HG03108 (cell line): ENCODE results near the gene GATA3.

Experiments used
- ATAC-seq: cut with Tn5 transposase; IDR thresholded peaks from one replicate; pipeline ENCODE4 v1.9.1; 2021; ENCODE audit warnings: moderate library complexity; ENCODE audit not compliant: unreplicated experiment

The GATA3 gene

DNA sequence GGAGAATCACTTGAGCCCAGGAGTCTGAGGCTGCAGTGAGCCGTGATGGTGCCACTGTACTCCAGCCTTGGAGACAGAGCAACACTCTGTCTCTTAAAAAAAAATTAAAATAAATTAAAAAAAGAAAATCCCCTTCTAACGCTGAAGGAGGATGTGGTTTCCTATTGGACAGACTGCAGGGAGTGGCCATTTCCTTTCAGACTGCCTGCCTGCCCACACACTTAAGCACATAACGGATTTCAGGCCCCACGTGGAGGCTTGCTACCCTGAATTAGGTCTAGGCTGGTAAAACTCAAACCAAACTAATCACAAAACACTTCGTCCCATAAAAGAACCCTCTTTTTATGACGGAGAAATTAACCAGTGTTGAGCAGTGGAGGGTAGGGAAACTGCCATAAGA lies 34.0 kb downstream of the GATA3 start:
- no peak for ATAC-seq

DNA sequence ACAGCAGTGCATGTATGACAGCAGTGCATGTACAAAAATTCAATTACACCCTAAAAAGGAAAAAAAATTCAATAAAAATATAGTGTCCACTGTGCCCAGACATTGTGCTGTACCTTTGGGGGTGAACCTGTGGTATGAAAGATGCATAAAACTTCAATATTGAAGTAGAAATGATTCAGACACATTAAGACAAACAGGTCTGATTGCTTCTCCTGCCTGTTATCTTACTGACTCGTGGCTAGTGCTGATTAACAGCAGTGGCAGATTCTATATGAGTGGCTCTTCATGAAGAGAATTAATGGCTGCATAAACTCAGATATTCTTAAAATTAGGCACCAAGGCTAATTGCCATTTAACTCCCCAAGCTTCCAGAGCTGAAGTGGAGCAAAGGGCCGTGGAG lies 37.9 kb downstream of the GATA3 start:
- ATAC-seq: no peak

DNA sequence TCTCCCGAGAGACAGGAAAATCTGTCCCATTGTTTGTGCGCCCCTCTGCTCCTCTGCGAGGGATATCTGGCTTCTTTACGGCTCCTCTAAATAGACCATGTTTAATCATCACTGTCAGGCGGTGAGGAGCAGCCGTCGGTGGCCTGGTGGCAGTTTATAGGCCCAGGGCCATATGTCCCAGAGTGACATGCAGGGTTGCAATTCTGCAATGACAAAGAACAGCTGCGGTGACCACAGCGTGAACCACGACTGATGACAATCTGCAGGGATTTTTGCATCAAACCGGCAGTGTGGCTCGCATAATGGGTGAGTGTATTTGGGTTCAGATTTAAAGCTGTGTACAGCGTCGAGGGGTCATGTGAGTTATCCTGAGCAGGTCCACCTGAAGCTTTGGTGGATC lies 41.5 kb downstream of the GATA3 start:
- ATAC-seq: no peak

DNA sequence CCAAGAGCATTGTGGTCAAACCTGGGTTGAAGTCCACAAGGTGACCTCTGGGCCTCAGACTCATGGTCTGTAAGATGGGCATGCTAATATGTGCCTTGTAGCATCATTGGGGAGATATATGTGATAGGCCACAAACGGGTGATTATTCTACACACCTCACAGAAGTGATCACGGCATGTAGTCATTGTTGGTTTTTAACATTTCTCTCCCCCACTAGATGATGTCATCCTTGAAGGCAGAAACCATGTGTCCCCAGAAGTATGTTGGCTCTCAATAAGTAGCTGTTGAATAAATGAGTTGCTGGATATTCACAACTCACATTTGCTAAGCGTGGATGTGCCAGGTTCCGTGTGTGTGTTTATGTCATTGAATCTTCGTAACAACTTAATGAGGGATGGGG lies 42.4 kb downstream of the GATA3 start:
- no peak for ATAC-seq

DNA sequence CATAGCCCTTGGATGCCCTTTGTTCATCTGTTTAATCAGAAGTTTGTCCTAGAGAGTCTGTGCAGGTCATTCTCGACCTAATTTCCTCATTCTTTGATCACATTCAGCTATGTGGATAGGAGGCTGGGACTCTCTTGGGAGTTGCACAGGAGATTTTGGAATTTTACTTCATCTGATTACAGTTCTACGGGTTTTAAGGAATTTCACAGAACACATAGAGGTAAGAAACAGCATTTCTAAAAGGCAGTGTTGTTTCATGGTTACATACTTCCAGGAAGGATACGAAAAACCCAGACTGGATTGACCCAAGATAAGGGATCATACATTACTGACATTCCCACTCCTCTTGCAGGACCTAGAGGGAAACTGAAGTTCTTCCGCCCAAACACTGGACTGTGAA lies 45.9 kb downstream of the GATA3 start:
- ATAC-seq: no peak

DNA sequence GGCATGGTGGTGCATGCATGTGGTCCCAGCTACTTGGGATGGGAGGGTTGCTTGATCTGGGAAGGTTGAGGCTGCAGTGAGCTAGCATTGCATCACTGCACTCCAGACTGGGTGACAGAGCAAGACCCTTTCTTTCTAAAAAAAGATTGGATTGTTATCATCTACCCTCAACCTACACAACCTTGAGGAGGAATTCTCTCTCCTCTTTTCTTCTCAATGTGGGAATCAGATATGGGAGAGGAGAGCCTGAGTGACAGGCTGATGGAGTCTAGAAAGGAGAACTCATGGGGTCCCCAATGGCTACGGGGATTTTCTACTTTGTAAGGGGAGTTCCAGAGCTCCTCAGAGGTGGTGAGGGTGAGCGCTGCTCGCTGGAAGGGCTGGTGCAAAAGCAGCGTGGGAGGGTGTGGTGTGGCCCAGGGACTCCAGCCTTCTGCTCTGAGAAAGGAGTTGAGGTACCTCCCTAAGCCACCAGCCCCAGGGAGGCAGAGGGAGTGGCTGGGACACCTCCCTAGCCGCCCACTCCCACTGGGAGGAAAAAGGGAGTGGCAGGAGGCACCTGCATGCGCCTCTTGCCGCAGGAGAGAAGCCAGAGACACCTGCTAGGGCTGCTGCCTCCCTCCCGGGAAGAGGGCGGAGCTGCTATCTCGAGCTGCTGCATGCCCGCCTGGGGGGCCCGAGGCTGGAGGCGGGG lies 48.4 kb downstream of the GATA3 start:
- no peak for ATAC-seq

DNA sequence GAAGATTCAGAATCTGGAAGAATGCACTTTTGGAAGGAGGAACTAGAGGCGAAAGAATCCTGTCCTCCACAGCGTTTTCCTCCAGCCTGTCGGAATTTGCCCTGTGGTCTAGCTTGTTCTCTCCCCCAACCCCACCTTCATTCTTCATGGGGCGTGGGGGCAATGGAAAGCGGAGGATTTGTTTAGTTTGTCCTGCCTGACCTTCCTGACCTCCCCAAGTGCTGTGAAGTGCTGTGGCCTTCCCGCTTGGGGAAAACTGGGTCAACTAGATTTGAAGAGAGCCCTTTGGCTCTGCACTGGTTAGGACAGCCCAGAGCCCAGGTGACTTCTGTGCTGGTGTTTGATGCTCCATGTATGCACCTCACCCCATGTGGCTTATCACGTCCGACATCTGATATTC lies 49.1 kb downstream of the GATA3 start:
- ATAC-seq: no peak

DNA sequence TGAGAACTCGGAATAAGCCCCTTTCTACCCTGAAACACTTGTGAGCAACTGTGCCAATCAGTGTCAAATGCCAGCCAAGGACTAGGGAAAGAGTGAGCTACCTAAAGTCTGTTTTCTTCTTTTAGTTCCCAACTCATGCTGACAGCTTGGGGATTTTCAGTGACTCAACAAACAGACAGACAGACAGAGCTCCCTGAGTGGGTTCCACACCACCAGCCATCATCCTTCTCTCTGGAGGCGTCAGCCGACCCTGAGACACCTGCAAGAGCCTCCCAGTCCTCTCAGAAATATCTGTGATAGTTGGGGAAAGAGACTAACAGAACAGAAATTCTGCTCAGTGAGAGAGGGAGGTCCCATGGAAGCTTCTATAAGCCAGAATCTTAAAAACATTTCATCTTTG lies 49.5 kb downstream of the GATA3 start:
- ATAC-seq: no peak

DNA sequence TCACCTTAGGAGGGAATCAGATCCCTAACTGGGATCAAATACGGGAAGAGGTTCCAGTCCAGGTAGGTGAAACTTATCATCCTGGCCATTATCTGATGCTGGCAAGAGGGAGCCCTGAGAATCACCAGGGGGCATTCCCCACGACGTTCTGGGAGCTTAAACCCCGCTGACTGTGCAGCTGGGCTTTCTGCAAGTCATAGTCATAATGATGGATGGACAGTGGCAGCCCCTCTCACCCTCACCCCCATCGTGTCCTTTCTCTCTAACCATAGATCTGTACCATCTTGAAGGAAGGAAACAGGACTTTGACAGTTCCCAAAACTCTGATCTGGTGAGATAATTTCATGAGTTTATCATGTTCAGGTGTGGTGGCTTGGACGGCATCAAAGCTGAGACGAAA lies 50.2 kb downstream of the GATA3 start:
- no peak for ATAC-seq

DNA sequence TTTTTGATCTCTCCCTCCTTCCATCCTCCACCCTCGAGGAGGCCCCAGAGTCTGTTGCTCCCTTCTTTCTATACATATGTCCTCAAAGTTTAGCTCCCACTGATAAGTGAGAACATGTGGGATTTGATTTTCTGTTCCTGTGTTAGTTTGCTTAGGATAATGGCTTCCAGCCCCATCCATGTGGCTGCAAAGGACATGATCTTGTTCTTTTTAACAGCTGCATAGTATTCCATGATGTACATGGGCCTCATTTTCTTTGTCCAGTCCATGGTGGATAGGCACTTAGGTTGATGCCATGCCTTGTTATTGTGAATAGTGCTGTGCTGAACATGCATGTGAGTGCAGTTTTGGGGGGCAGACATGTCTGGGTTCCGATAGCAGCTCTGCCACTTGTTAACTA lies 51.4 kb downstream of the GATA3 start:
- ATAC-seq: no peak

DNA sequence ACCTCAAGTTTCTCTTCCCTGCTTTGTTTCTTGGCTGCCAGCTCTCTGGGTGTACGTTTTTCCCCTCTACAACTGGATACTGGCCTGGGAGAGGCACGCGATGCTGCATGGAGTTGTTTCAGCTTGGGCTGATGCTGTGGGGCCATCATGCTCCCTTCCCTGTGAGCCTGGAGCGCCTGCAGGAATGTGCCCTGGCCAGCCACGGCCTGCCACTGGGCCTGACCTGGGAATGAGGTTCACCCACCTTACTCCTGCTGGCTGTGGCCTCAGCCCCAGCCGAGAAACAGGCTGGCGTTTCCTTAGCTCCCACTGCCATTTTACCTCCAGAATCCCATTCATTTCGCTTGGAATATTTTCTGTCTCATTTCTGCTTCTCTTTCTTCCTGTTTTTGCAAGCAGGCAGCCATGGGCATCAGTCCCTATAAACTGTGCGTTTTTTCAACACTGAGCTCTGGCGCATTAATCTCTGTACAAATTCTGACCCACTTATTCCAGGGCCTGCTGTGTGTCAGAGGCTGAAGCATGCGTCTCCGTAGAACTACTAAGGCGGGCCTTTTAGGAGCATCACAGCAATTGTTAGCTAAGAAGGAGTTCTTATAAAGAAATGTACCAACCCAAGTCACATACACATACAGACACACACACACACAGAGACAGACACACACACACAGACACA lies 57.9 kb downstream of the GATA3 start:
- no peak for ATAC-seq

DNA sequence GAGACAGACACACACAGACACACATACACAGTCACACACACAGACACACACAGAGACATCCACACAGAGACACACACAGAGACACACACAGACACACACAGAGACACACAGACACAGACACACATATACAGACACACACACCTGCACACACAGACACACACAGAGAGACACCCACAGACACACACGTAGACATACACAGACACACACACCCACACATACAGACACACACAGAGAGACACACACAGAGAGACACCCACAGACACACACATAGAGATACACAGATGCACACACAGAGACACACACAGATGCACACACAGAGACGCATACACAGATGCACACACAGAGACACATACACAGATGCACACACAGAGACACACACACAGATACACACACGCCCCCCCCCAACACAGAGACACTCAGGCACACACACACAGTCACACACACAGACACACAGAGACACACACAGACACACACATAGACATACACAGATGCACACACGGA lies 58.5 kb downstream of the GATA3 start:
- ATAC-seq: no peak

DNA sequence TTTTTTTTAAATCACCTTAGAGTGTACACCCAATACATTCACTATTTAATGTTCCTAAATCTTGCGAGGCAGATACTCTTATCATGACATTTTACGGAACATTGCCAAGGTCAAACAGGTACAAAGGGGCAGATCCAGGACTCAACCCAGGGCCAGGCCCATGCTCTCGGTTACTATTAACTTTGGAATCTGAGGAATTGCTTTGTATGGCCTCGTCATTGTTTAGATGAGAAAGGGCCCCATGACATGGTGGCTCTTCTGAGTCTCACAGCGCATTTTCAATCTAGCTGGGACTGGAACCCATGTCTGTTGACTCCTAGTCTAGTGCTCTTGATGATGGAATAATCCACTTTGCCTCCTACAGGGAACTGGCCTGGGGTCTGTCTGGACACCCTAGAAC lies 59.1 kb downstream of the GATA3 start:
- no peak for ATAC-seq

DNA sequence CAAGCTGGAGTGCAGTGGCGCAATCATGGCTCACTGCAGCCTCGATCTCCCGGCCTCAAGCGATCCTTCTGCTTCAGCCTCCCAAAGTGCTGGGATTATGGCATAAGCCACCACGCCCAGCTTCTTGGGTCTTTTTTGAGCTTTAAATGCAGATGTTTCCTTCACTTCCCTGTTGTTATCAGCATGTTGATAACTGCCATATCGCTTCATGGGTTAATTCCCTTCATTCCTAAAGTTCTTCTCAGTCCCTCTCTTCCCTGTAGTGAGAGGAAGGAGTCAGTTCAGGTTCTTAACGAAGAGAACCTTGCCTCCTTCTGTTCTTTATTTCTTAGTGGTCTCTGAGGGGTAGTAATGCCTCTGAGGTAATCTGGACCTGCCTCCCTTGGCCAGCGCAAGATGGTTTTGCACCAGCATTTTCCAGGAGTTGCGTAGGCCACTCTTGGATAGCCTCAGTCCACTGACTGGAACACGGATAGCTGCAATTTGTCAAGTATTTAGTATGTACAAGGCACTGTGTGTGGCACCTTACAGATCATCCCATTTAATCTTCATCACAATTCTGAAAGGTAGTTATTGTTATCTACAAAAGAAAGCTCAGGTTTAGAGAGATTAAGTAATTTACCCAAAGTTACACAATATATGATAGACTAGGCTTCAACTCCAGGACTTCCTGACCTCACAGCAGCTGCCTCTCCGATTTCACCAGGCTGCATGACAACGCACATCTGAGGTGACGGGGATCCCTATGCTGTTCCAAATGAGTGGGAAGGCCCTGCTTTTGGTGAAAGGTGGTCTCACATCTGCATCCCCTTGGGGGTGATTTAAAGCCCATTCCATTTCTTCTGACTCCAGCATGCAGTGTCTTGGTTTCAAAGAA lies 60.5 kb downstream of the GATA3 start:
- no peak for ATAC-seq

DNA sequence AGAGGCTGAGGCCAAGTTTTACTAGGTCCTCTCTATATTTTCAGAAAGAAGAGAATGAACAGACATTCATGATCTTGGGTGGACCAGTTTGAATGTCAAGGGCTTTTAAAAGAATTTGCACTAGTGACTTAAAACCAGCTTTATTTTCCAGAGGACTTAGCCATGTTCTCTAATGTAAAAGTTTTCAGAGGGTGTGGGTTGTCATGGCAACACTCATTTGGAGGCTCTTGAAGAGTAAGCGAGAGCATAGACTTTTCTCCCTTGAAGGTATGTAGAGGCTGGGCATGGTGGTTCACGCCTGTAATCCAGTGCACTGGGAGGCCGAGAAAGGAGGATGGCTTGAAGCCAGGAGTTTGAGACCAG lies 61.1 kb downstream of the GATA3 start:
- no peak for ATAC-seq

DNA sequence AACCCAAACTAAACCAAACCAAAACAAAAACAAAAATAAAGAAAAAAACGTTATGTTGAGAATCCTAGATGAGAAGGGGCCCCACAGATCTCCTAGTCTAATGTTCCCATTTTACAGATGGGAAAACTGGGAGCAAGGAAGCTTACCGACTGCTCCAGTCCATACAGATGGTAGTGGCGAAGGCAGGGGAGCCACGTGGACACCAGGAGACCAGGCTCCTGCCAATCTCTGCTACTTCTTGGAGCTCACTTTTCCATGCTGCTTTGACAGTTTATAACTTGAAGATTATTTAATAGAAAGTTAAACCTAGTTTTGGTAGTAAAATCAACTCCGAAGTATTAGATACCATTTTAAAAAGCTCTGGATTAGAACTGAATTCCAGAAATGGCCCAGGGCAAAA lies 62.0 kb downstream of the GATA3 start:
- no peak for ATAC-seq

DNA sequence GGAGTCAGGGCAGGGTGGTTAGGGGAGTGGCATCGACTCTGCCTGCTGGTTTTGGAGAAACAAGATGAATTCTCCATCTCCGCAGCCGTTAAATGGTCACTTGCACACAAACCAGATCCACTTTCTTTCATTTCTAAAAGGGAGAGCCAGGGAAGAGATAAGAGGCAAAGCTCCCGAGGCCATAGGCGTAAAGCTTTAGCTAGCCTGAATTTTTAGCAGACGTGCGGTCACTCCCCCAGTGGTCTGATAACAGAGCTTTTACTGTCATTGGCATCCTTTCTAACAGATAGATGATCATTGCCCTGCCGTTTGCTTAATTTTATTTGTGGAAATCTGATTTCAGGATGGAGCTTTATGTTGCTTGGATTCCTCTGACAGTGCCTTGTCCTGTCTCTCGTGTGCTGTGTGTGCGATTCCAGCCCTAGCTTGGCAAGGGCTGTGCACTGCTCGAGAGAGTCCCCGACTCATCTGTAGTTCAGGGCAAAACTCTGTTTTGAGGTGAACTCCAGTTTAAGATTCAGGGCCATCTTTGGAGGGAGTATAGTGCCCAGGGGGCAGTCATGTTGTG lies 62.5 kb downstream of the GATA3 start:
- no peak for ATAC-seq

DNA sequence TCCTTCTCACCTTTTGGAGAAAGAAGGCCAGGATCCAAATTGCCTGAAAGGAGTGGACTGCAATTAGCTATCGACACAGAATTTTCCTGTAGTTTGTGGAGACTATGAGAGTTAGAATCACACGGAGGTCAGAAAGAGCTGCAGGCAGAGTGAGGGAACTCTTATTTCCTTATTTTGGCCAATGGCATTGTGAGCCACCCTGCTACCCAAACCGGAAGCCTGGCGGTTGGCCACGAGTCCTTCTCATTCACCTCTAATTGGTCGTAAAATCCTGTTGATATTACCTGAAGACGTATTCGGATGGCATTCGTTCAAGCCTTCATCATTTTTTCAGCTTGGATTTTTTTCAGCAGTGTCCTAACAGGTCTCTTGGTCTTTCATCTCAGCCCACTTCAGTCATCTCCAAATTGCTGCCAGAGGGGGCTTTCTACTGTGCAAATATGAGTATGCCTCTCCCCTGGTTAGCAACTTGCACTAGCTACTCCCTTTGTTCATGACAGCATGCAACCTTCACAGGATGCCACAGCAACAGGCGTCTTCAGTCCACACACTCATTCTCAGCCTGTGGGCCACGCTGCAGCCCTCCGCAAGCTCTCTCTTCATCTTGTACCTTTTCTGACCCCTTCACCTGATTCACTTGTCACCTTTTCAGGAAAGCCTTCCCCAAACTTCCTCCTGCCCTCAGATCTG lies 66.9 kb downstream of the GATA3 start:
- no peak for ATAC-seq

DNA sequence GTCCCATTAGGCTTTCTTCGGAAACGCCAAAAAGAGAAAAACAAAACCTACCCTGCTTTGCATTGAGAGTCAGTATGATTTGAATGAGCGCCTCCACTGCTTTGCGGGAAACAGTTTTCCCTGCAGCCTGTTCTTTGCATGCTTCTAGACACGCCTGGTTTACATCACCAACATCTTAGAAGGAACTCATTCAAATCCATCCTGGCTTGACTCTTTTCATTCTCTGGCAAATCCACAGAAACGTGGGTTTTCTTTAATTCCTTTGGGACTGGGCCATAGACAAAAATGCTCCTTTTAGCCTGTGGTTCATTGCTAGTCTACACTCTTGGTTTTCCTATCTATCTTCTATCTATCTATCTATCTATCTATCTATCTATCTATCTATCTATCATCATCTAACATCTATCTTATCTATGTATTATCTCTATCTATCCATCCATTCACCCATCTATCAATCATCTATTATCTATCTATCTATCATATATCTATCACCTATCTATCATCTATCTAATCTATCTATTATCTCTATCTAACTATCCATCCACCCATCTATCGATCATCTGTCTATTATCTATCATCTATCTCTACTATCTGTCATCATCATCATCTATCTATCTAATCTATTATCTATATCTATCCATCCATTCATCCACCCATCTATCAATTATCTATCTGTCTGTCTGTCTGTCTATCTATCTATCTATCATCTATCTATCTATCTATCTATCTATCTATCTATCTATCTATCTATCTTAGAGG lies 68.3 kb downstream of the GATA3 start:
- ATAC-seq: no peak

DNA sequence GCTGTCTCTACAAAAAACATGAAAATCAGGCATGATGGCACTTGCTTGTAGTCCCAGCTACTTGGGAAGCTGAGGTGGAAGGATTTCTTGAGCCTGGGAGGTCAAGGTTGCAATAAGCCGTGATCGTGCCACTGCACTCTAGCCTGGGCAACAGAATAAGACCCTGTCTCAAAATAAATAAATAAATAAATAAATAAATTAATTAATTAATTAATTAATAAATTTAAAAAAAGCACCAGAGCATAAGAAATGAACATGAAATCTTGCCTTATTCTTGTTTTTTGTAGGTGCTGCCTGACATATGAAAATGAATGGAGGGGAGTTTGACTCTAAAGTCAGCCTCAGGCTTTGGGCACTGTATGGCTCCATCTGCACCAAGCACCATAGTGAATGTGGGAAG lies 69.9 kb downstream of the GATA3 start:
- ATAC-seq: no peak
